ENCODE data around the gene DBP.

The DBP gene

DNA sequence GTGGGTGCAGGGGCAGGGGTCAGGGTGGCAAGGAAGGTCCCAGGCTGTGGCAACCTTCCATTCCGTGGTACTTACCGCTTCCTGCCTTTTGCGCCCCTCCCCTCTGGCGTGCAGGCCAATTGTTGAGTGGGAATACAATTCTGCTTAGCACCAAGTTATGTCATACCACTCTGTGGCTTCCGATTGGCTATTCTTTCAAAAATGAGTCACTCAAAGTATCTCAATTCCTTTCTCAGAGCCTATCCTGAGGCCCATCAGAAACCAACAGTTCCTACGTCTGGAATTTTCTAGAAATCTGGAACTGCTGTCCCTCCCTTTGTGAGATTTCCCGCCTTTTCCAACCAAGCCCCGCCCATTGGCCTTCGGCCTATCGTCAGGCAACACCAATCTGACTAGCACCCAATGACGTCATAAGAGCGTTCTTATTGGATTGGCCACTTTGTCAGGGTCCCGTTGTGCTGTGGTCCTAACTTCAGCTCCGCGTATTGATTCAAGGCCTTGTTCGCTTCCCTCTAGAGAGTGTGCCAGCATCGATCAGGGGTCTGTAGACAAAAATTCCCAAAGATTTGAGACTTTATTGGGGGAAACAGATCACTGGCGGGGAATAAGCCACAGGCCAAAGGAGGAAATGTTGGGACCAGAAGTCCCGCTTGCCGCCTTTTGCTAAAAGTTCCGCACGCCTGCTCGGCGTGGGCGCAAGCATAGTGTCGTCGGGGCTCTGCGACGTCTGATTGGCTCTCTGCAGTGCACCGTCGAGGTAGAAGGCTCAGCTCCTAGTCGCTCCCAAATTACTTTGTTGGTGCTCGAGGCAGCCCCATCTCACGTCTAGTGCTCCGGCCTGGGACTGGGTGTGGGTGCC lies 23.9 kb upstream of the DBP start (continued):
- TF ChIP-seq, protein P1, sequence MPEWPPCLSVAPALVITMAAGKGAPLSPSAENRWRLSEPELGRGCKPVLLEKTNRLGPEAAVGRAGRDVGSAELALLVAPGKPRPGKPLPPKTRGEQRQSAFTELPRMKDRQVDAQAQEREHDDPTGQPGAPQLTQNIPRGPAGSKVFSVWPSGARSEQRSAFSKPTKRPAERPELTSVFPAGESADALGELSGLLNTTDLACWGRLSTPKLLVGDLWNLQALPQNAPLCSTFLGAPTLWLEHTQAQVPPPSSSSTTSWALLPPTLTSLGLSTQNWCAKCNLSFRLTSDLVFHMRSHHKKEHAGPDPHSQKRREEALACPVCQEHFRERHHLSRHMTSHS (tag by site-specific recombination; IDR thresholded peaks at IDR 0.05) = no peak
- TF ChIP-seq, protein P2, sequence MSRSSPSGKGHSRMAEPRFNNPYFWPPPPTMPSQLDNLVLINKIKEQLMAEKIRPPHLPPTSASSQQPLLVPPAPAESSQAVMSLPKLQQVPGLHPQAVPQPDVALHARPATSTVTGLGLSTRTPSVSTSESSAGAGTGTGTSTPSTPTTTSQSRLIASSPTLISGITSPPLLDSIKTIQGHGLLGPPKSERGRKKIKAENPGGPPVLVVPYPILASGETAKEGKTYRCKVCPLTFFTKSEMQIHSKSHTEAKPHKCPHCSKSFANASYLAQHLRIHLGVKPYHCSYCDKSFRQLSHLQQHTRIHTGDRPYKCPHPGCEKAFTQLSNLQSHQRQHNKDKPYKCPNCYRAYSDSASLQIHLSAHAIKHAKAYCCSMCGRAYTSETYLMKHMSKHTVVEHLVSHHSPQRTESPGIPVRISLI (tag by site-specific recombination; IDR thresholded peaks at IDR 0.05) = no peak
- TF ChIP-seq SCRT2 (tag by site-specific recombination; IDR thresholded peaks at IDR 0.05) (peak; percentile 95), ZBTB7A (tag by site-specific recombination; IDR thresholded peaks at IDR 0.05; ENCODE audit: low read depth) (no peak), ZNF837 (tag by site-specific recombination; IDR thresholded peaks at IDR 0.05) (no peak), WT1 (tag by site-specific recombination; IDR thresholded peaks at IDR 0.05) (no peak), ZNF776 (tag by site-specific recombination; IDR thresholded peaks at IDR 0.05; ENCODE audit: borderline replicate concordance) (no peak), ZNF266 (tag by site-specific recombination; IDR thresholded peaks at IDR 0.05; ENCODE audit: low read depth) (no peak), ZNF214 (tag by site-specific recombination; IDR thresholded peaks at IDR 0.05; ENCODE audit: borderline replicate concordance) (no peak), ZNF19 (tag by site-specific recombination; IDR thresholded peaks at IDR 0.05; ENCODE audit: low read depth) (no peak), YY1 (tag by site-specific recombination; IDR thresholded peaks at IDR 0.05) (no peak), TRIM28 (IDR thresholded peaks at IDR 0.05; ENCODE audit: borderline replicate concordance, low read length) (0 out of 2 replicates have a peak, but pooled peaks have one; percentile 35), ZNF600 (tag by site-specific recombination; IDR thresholded peaks at IDR 0.05) (peak; percentile 52; the same call in 1 of the 2 replicates), ZBTB21 (tag by site-specific recombination; IDR thresholded peaks at IDR 0.05) (no peak; the same call in 1 of the 2 replicates), ZNF658 (tag by site-specific recombination; IDR thresholded peaks at IDR 0.05) (no peak)
- TF ChIP-seq, protein P3, sequence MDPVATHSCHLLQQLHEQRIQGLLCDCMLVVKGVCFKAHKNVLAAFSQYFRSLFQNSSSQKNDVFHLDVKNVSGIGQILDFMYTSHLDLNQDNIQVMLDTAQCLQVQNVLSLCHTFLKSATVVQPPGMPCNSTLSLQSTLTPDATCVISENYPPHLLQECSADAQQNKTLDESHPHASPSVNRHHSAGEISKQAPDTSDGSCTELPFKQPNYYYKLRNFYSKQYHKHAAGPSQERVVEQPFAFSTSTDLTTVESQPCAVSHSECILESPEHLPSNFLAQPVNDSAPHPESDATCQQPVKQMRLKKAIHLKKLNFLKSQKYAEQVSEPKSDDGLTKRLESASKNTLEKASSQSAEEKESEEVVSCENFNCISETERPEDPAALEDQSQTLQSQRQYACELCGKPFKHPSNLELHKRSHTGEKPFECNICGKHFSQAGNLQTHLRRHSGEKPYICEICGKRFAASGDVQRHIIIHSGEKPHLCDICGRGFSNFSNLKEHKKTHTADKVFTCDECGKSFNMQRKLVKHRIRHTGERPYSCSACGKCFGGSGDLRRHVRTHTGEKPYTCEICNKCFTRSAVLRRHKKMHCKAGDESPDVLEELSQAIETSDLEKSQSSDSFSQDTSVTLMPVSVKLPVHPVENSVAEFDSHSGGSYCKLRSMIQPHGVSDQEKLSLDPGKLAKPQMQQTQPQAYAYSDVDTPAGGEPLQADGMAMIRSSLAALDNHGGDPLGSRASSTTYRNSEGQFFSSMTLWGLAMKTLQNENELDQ (tag by site-specific recombination; IDR thresholded peaks at IDR 0.05; ENCODE audit: low read depth) = no peak
- TF ChIP-seq, protein P4, sequence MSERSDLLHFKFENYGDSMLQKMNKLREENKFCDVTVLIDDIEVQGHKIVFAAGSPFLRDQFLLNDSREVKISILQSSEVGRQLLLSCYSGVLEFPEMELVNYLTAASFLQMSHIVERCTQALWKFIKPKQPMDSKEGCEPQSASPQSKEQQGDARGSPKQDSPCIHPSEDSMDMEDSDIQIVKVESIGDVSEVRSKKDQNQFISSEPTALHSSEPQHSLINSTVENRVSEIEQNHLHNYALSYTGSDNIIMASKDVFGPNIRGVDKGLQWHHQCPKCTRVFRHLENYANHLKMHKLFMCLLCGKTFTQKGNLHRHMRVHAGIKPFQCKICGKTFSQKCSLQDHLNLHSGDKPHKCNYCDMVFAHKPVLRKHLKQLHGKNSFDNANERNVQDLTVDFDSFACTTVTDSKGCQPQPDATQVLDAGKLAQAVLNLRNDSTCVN (tag by site-specific recombination; optimal IDR thresholded peaks at IDR 0.05) = no peak
- TF ChIP-seq, protein P5, sequence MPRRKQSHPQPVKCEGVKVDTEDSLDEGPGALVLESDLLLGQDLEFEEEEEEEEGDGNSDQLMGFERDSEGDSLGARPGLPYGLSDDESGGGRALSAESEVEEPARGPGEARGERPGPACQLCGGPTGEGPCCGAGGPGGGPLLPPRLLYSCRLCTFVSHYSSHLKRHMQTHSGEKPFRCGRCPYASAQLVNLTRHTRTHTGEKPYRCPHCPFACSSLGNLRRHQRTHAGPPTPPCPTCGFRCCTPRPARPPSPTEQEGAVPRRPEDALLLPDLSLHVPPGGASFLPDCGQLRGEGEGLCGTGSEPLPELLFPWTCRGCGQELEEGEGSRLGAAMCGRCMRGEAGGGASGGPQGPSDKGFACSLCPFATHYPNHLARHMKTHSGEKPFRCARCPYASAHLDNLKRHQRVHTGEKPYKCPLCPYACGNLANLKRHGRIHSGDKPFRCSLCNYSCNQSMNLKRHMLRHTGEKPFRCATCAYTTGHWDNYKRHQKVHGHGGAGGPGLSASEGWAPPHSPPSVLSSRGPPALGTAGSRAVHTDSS (tag by site-specific recombination; IDR thresholded peaks at IDR 0.05) = no peak
- TF ChIP-seq, protein P6, sequence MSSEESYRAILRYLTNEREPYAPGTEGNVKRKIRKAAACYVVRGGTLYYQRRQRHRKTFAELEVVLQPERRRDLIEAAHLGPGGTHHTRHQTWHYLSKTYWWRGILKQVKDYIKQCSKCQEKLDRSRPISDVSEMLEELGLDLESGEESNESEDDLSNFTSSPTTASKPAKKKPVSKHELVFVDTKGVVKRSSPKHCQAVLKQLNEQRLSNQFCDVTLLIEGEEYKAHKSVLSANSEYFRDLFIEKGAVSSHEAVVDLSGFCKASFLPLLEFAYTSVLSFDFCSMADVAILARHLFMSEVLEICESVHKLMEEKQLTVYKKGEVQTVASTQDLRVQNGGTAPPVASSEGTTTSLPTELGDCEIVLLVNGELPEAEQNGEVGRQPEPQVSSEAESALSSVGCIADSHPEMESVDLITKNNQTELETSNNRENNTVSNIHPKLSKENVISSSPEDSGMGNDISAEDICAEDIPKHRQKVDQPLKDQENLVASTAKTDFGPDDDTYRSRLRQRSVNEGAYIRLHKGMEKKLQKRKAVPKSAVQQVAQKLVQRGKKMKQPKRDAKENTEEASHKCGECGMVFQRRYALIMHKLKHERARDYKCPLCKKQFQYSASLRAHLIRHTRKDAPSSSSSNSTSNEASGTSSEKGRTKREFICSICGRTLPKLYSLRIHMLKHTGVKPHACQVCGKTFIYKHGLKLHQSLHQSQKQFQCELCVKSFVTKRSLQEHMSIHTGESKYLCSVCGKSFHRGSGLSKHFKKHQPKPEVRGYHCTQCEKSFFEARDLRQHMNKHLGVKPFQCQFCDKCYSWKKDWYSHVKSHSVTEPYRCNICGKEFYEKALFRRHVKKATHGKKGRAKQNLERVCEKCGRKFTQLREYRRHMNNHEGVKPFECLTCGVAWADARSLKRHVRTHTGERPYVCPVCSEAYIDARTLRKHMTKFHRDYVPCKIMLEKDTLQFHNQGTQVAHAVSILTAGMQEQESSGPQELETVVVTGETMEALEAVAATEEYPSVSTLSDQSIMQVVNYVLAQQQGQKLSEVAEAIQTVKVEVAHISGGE (tag by site-specific recombination; conservative IDR thresholded peaks at IDR 0.05; ENCODE audit: low read depth) = no peak
- TF ChIP-seq, protein P7, sequence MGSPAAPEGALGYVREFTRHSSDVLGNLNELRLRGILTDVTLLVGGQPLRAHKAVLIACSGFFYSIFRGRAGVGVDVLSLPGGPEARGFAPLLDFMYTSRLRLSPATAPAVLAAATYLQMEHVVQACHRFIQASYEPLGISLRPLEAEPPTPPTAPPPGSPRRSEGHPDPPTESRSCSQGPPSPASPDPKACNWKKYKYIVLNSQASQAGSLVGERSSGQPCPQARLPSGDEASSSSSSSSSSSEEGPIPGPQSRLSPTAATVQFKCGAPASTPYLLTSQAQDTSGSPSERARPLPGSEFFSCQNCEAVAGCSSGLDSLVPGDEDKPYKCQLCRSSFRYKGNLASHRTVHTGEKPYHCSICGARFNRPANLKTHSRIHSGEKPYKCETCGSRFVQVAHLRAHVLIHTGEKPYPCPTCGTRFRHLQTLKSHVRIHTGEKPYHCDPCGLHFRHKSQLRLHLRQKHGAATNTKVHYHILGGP (tag by site-specific recombination; IDR thresholded peaks at IDR 0.05) = no peak
- TF ChIP-seq, protein P8, sequence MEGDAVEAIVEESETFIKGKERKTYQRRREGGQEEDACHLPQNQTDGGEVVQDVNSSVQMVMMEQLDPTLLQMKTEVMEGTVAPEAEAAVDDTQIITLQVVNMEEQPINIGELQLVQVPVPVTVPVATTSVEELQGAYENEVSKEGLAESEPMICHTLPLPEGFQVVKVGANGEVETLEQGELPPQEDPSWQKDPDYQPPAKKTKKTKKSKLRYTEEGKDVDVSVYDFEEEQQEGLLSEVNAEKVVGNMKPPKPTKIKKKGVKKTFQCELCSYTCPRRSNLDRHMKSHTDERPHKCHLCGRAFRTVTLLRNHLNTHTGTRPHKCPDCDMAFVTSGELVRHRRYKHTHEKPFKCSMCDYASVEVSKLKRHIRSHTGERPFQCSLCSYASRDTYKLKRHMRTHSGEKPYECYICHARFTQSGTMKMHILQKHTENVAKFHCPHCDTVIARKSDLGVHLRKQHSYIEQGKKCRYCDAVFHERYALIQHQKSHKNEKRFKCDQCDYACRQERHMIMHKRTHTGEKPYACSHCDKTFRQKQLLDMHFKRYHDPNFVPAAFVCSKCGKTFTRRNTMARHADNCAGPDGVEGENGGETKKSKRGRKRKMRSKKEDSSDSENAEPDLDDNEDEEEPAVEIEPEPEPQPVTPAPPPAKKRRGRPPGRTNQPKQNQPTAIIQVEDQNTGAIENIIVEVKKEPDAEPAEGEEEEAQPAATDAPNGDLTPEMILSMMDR (tag by site-specific recombination; IDR thresholded peaks at IDR 0.05) = no peak
